ENCODE measurements around the gene VGLL1.

The VGLL1 gene

DNA sequence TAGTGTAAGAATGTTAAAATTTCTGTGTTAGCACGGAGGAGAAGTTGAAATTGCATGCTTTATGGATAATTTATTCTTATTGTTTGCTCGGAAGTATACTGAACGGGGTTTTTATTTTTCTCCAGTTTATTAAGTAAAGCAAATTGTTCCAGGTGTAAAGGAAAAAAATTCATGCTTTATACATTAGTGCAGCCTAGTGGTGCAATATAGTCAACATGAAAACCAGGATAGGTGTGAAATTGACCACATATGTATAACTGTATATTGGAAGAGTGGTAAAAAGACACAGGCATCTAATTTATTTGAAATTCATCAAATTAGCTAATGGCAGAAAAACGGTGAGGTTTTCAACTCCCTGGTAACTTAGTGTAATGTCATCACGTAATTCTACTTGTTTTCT is 43.3 kb upstream of the VGLL1 start:
- Histone ChIP-seq H3K9me3 (ENCODE audit: control insufficient read depth, insufficient read depth, low read depth, low read length) (no peaks in the 10 kb centered on the region), H3K4me3 (ENCODE audit: low read depth, low read length) (no peak overlapping the region), H3K4me1 (ENCODE audit: control insufficient read depth, insufficient read depth, low read length) (no peaks in the 10 kb centered on the region), H3K36me3 (ENCODE audit: control insufficient read depth in 2 of 2, insufficient read depth in 1 of 2, low read length in 2 of 2) (no peaks in the 10 kb centered on the region), H3K27ac (ENCODE audit: extremely low read depth, low read depth, low read length) (no peak overlapping the region)
- TF ChIP-seq ZNF544 (tag by site-specific recombination; IDR thresholded peaks at IDR 0.05) (no peak), ZNF654 (tag by site-specific recombination; IDR thresholded peaks at IDR 0.05; ENCODE audit: low read depth) (peak; percentile 42)
- CTCF ChIA-PET: interaction anchor here (0.5 to 1.2 kb wide), 6 partner anchors 83 to 1004 kb away, joined by 3 to 7 read pairs (median 3); no protein-coding TSS in a partner anchor
- POLR2A ChIA-PET: no interaction called here

DNA sequence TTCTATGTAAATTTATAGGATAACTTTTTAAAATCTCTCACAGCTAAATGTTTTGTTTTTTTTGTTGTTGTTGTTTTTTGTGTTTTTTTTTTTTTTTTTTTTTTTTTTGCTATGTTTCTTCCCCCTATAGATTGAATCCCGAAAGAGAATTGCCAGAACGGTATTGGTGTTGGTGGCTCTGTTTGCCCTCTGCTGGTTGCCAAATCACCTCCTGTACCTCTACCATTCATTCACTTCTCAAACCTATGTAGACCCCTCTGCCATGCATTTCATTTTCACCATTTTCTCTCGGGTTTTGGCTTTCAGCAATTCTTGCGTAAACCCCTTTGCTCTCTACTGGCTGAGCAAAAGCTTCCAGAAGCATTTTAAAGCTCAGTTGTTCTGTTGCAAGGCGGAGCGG is 40.2 kb upstream of the VGLL1 start:
- no peak overlapping the region for H3K4me3 ChIP-seq (ENCODE audit: low read depth, low read length)
- TF ChIP-seq ZBTB44 (tag by site-specific recombination; IDR thresholded peaks at IDR 0.05) (no peak), ZNF747 (tag by site-specific recombination; IDR thresholded peaks at IDR 0.05) (no peak), ZNF837 (tag by site-specific recombination; IDR thresholded peaks at IDR 0.05) (no peak), SCRT2 (tag by site-specific recombination; IDR thresholded peaks at IDR 0.05) (peak; percentile 14; the same call in 1 of the 2 replicates), REPIN1 (tag by site-specific recombination; IDR thresholded peaks at IDR 0.05; ENCODE audit: low read depth) (no peak), ZFP3 (tag by site-specific recombination; IDR thresholded peaks at IDR 0.05; ENCODE audit: low read depth) (no peak), YY1 (tag by site-specific recombination; IDR thresholded peaks at IDR 0.05) (no peak), ZNF174 (tag by site-specific recombination; IDR thresholded peaks at IDR 0.05) (no peak), GFI1B (tag by site-specific recombination; IDR thresholded peaks at IDR 0.05) (no peak), ZNF654 (tag by site-specific recombination; IDR thresholded peaks at IDR 0.05; ENCODE audit: low read depth) (peak; percentile 10; the same call in 1 of the 2 replicates)
- TF ChIP-seq, protein P1, sequence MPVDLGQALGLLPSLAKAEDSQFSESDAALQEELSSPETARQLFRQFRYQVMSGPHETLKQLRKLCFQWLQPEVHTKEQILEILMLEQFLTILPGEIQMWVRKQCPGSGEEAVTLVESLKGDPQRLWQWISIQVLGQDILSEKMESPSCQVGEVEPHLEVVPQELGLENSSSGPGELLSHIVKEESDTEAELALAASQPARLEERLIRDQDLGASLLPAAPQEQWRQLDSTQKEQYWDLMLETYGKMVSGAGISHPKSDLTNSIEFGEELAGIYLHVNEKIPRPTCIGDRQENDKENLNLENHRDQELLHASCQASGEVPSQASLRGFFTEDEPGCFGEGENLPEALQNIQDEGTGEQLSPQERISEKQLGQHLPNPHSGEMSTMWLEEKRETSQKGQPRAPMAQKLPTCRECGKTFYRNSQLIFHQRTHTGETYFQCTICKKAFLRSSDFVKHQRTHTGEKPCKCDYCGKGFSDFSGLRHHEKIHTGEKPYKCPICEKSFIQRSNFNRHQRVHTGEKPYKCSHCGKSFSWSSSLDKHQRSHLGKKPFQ (tag by site-specific recombination; IDR thresholded peaks at IDR 0.05): no peak
- TF ChIP-seq, protein P2, sequence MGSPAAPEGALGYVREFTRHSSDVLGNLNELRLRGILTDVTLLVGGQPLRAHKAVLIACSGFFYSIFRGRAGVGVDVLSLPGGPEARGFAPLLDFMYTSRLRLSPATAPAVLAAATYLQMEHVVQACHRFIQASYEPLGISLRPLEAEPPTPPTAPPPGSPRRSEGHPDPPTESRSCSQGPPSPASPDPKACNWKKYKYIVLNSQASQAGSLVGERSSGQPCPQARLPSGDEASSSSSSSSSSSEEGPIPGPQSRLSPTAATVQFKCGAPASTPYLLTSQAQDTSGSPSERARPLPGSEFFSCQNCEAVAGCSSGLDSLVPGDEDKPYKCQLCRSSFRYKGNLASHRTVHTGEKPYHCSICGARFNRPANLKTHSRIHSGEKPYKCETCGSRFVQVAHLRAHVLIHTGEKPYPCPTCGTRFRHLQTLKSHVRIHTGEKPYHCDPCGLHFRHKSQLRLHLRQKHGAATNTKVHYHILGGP (tag by site-specific recombination; IDR thresholded peaks at IDR 0.05): no peak
- H3K27ac ChIP-seq (ENCODE audit: extremely low read depth, low read depth, low read length): no peak overlapping the region
- ChIA-PET POLR2A (interaction anchor here (0.6 to 0.7 kb wide), 3 partner anchors 24 to 338 kb away, joined by 5 to 10 read pairs (median 6); no protein-coding TSS in a partner anchor), CTCF (interaction anchor here (0.6 to 1.3 kb wide), 3 partner anchors 14 to 325 kb away, joined by 3 to 4 read pairs (median 3); no protein-coding TSS in a partner anchor)
- no peaks in the 10 kb centered on the region for H3K9me3 ChIP-seq (ENCODE audit: control insufficient read depth, insufficient read depth, low read depth, low read length)
- peaks cover 2% of the 10 kb centered on the region; the same call in 1 of the 2 replicates for H3K4me1 ChIP-seq (ENCODE audit: control insufficient read depth, insufficient read depth, low read length)
- H3K36me3 ChIP-seq (ENCODE audit: control insufficient read depth in 2 of 2, insufficient read depth in 1 of 2, low read length in 2 of 2): no peaks in the 10 kb centered on the region

GRCh38 chrX:136493011-136493410 is 39.0 kb upstream of the VGLL1 start:
- H3K36me3 ChIP-seq (ENCODE audit: control insufficient read depth in 2 of 2, insufficient read depth in 1 of 2, low read length in 2 of 2): no peaks in the 10 kb centered on the region
- peaks cover 2% of the 10 kb centered on the region; the same call in 1 of the 2 replicates for H3K4me1 ChIP-seq (ENCODE audit: control insufficient read depth, insufficient read depth, low read length)
- H3K27ac ChIP-seq (ENCODE audit: extremely low read depth, low read depth, low read length): no peak overlapping the region

More at GRCh38 chrX:136493011-136493410, 39.0 kb upstream of the VGLL1 start:
- Histone ChIP-seq H3K4me3 (ENCODE audit: low read depth, low read length) (no peak overlapping the region), H3K9me3 (ENCODE audit: control insufficient read depth, insufficient read depth, low read depth, low read length) (no peaks in the 10 kb centered on the region)
- CTCF ChIA-PET: interaction anchor here (0.6 to 1.3 kb wide), 3 partner anchors 15 to 158 kb away, joined by 4 to 8 read pairs (median 5); no protein-coding TSS in a partner anchor
- POLR2A ChIA-PET: no interaction called here
- TF ChIP-seq ZNF433 (tag by site-specific recombination; IDR thresholded peaks at IDR 0.05; ENCODE audit: low read depth) (no peak), ZNF292 (tag by site-specific recombination; IDR thresholded peaks at IDR 0.05; ENCODE audit: borderline replicate concordance, low read depth) (no peak)

Measured in HEK293 (cell line).